Measurements from ENCODE around the gene FERMT3. TPM values are rescaled to one million over a fixed set of nuclear protein-coding genes. Genes with fewer than 3 reads are reported as not detected.

Gene FERMT3
- total and polyA plus RNA-seq, 2 of the 8 experiments (the other 6 are each of a cell fraction or from before 2014, with no cell fraction given): 1.4 to 3.7 TPM

GRCh38 chr11:64262271-64263002, 55.9 kb downstream of the FERMT3 start:
- Histone ChIP-seq H3K9me3 (ENCODE audit: insufficient read depth in 2 of 2, low read depth in 1 of 2, low read length in 1 of 2) (no peaks in the 10 kb centered on the region), H3K18ac (ENCODE audit: extremely low read depth, low read length) (no peak overlapping the region), H3K36me3 (ENCODE audit: control insufficient read depth in 2 of 4, insufficient read depth in 4 of 4, low read length in 3 of 4) (peaks cover 22 to 81% (median 39%) of the 10 kb centered on the region in 4 experiments), H3K27me3 (replicated peaks in 1 of 4; ENCODE audit: control insufficient read depth in 3 of 4, extremely low read depth in 1 of 4, insufficient read depth in 3 of 4, low read length in 3 of 4) (no peaks in the 10 kb centered on the region), H3K14ac (ENCODE audit: insufficient read length) (no peak overlapping the region), H2BK5ac (ENCODE audit: low read depth, low read length) (no peak overlapping the region; the same call in 1 of the 2 replicates), H3K79me2 (ENCODE audit: control insufficient read depth in 1 of 2, insufficient read depth in 2 of 2, low read length in 2 of 2) (no peaks in the 10 kb centered on the region), H2BK15ac (ENCODE audit: low read length) (no peak overlapping the region), H4K5ac (ENCODE audit: insufficient read length, low read depth, low read length) (no peak overlapping the region), H3K4me3 (ENCODE audit: extremely low read depth in 1 of 4, insufficient read depth in 2 of 4, low read depth in 3 of 4, low read length in 4 of 4) (no peak overlapping the region), H3K27ac (ENCODE audit: low read depth, low read length) (no peak overlapping the region), H3K23me2 (ENCODE audit: low read depth, low read length) (no peaks in the 10 kb centered on the region), H3K9ac (replicated peaks in 1 of 4; ENCODE audit: extremely low read depth in 1 of 4, low read depth in 3 of 4, low read length in 3 of 4) (no peak overlapping the region), H2AFZ (ENCODE audit: low read length) (no peak overlapping the region), H4K8ac (ENCODE audit: extremely low read depth, insufficient read depth, low read length) (no peak overlapping the region; the same call in 1 of the 2 replicates), H2BK20ac (ENCODE audit: low read length) (no peak overlapping the region), H3K23ac (ENCODE audit: insufficient read length) (no peak overlapping the region), H3K56ac (replicated peaks; ENCODE audit: insufficient read length, low read depth, low read length) (no peak overlapping the region), H3K4me2 (ENCODE audit: insufficient read depth in 1 of 2, low read depth in 2 of 2, low read length in 2 of 2) (no peak overlapping the region), H2BK12ac (ENCODE audit: low read depth, low read length) (no peak overlapping the region), H3K4ac (replicated peaks; ENCODE audit: insufficient read length, low read depth, low read length) (no peak overlapping the region), H2BK120ac (replicated peaks; ENCODE audit: low read depth, low read length) (no peak overlapping the region), H2AK5ac (ENCODE audit: low read depth, low read length) (no peak overlapping the region), H3K79me1 (ENCODE audit: low read depth, low read length) (no peaks in the 10 kb centered on the region), H3K4me1 (replicated peaks in 1 of 4; ENCODE audit: control insufficient read depth in 3 of 4, insufficient read depth in 4 of 4, low read length in 3 of 4) (no peaks in the 10 kb centered on the region; a peak in 3 of 7 replicates), H4K20me1 (replicated peaks in 1 of 2; ENCODE audit: control insufficient read depth in 1 of 2, insufficient read depth in 2 of 2, low read length in 2 of 2) (peaks cover 8 to 20% of the 10 kb centered on the region in 2 experiments), H4K91ac (replicated peaks; ENCODE audit: insufficient read length, low read length) (no peak overlapping the region)
- CTCF ChIA-PET (ENCODE audit: partially characterized antibody): interaction anchor here (0.9 to 8.5 kb wide), 10 partner anchors 6 to 81 kb away, joined by 3 to 102 read pairs (median 6); partner anchors contain the start of genes CATSPERZ, FERMT3, PLCB3 and PPP1R14B
- FAIRE-seq (no peak), DNase-seq (ENCODE audit: low read depth in 1 of 2, low spot score in 2 of 2) (no peak)
- POLR2A ChIA-PET (ENCODE audit: partially characterized antibody): interaction anchor here (1.2 to 11.9 kb wide), 5 partner anchors 6 to 38 kb away, joined by 3 to 352 read pairs (median 5); partner anchors contain the start of genes CATSPERZ, FKBP2, PLCB3 and PPP1R14B
- no peak for TF ChIP-seq ATF2 (IDR thresholded peaks at IDR 0.05; ENCODE audit: low read length)
- no peak for TF ChIP-seq CHD1 (IDR thresholded peaks at IDR 0.05; ENCODE audit: low read depth, low read length)
- TF ChIP-seq SAP30 (IDR thresholded peaks at IDR 0.05; ENCODE audit: insufficient read depth, insufficient replicate concordance, low read length): no peak
- no peak for TF ChIP-seq CEBPB (IDR thresholded peaks at IDR 0.05; ENCODE audit: low read depth, low read length)
- TF ChIP-seq CBX8 (IDR thresholded peaks at IDR 0.05; ENCODE audit: borderline replicate concordance, low read depth, low read length): no peak
- WGBS, 2 experiments (ENCODE audit: extremely low coverage in 1 of 2, insufficient coverage in 1 of 2, insufficient read length in 1 of 2, insufficient replicate concordance in 2 of 2, low coverage in 1 of 2, low lambda C conversion rate in 2 of 2, missing lambda C conversion rate in 1 of 2): 94% methylated on average over 42 of the region's 42 CpGs; no CpG with 5 or more reads in 1 of the 2 experiments

All from H1 (cell line).